ENCODE data around the gene PMF1. TPM values are rescaled to one million over a fixed set of nuclear protein-coding genes. Genes with fewer than 3 reads are reported as not detected.
"Not testable (repeated sequence)": the region's sequence is repeated elsewhere in the genome, so short reads cannot be mapped to it uniquely, and the experiment has no call there.

Gene PMF1
- total RNA-seq, 8 experiments from 2014 or later = 19.8 to 131 (median 46.3) TPM

- H3K4me3 ChIP-seq; H3K27ac ChIP-seq; in situ Hi-C loops (cut with MboI; ENCODE audit: low pct_unique_long_range_greater_than_20kb in 2 of 9, low sequenced_read_pairs in 9 of 9, unreplicated experiment in 9 of 9); H3K4me1 ChIP-seq (replicated peaks in 1 of 2); ATAC-seq (replicated peaks in 6 of 8): not testable (repeated sequence)
- WGBS, 10 experiments = 83 to 100% (median 96%) methylated on average over 1 to 2 of the region's 2 CpGs; no CpG with 5 or more reads in 2 of the 10 experiments
These were observed 26.2 kb upstream of the PMF1 start for GRCh38 chr1:156186347-156187177.

- peaks cover 9 to 12% of the 10 kb centered on the region in 2 donors for H3K4me1 ChIP-seq (replicated peaks in 1 of 2)
- WGBS, 10 experiments = 71 to 100% (median 89%) methylated on average over 1 to 4 of the region's 4 CpGs; no CpG with 5 or more reads in 2 of the 10 experiments
- H3K4me3 ChIP-seq; in situ Hi-C loops (cut with MboI; ENCODE audit: low pct_unique_long_range_greater_than_20kb in 2 of 9, low sequenced_read_pairs in 9 of 9, unreplicated experiment in 9 of 9); ATAC-seq (replicated peaks in 6 of 8); H3K27ac ChIP-seq: not testable (repeated sequence)
These were observed 22.5 kb upstream of the PMF1 start for GRCh38 chr1:156190265-156190664.

- in situ Hi-C loops (cut with MboI; ENCODE audit: low pct_unique_long_range_greater_than_20kb in 2 of 9, low sequenced_read_pairs in 9 of 9, unreplicated experiment in 9 of 9) = no loop called here
- Histone ChIP-seq H3K27ac (no peak overlapping the region), H3K4me3 (no peak overlapping the region), H3K4me1 (replicated peaks in 1 of 2) (peaks cover 9 to 15% of the 10 kb centered on the region in 2 donors)
- WGBS, 10 experiments = 67 to 98% (median 91%) methylated on average over 2 to 4 of the region's 4 CpGs
- no peak for ATAC-seq (replicated peaks in 6 of 8)
These were observed 21.4 kb upstream of the PMF1 start for GRCh38 chr1:156191292-156191964.

- no peak for ATAC-seq (replicated peaks in 6 of 8)
- Histone ChIP-seq H3K27ac (peak overlapping the region in 1 of 2 donors; percentile 73), H3K4me1 (replicated peaks in 1 of 2) (peaks cover 9 to 15% of the 10 kb centered on the region in 2 donors), H3K4me3 (peak overlapping the region in 2 of 5 donors; percentile 19 to 25)
- WGBS, 10 experiments = 40 to 100% (median 94%) methylated on average over 2 to 7 of the region's 7 CpGs; no CpG with 5 or more reads in 2 of the 10 experiments
- in situ Hi-C loops (cut with MboI; ENCODE audit: low pct_unique_long_range_greater_than_20kb in 2 of 9, low sequenced_read_pairs in 9 of 9, unreplicated experiment in 9 of 9) = no loop called here
These were observed 19.7 kb upstream of the PMF1 start for GRCh38 chr1:156193208-156193487.

GRCh38 chr1:156193488-156194299 lies 19.1 kb upstream of the PMF1 start, which contains the start of gene SLC25A44:
TSS of gene SLC25A44 (plus strand) at chr1:156194104. CDS start at chr1:156199848, 5,744 bp downstream.
- peak; percentile 90 to 98 (median 97) for ATAC-seq (replicated peaks in 6 of 8)
- Histone ChIP-seq H3K27ac (peak within 1 kb of the TSS; percentile 73 to 81), H3K4me3 (peak within 1 kb of the TSS; percentile 66 to 94 (median 74)), H3K4me1 (replicated peaks in 1 of 2) (peaks cover 9 to 15% of the 10 kb centered on the region in 2 donors)
- in situ Hi-C loops (cut with MboI; ENCODE audit: low pct_unique_long_range_greater_than_20kb in 2 of 9, low sequenced_read_pairs in 9 of 9, unreplicated experiment in 9 of 9) = no loop called here
- WGBS, 10 experiments = 0 to 76% (median 10%) methylated on average over 7 to 31 of the region's 59 CpGs

- ATAC-seq (replicated peaks in 6 of 8) = peak; percentile 23 to 43 (median 30)
- Histone ChIP-seq H3K4me3 (peak overlapping the region; percentile 66 to 94 (median 74)), H3K4me1 (replicated peaks in 1 of 2) (peaks cover 9 to 15% of the 10 kb centered on the region in 2 donors), H3K27ac (peak overlapping the region; percentile 73 to 81)
- WGBS, 10 experiments = 0 to 33% (median 15%) methylated on average over 2 to 11 of the region's 14 CpGs; no CpG with 5 or more reads in 3 of the 10 experiments
- in situ Hi-C loops (cut with MboI; ENCODE audit: low pct_unique_long_range_greater_than_20kb in 2 of 9, low sequenced_read_pairs in 9 of 9, unreplicated experiment in 9 of 9) = no loop called here
These were observed 18.5 kb upstream of the PMF1 start for GRCh38 chr1:156194300-156194652.

- no peak overlapping the region for H3K4me3 ChIP-seq
- no peak overlapping the region for H3K27ac ChIP-seq
- in situ Hi-C loops (cut with MboI; ENCODE audit: low pct_unique_long_range_greater_than_20kb in 2 of 9, low sequenced_read_pairs in 9 of 9, unreplicated experiment in 9 of 9) = no loop called here
- H3K4me1 ChIP-seq (replicated peaks in 1 of 2) = peaks cover 9 to 15% of the 10 kb centered on the region in 2 donors
- WGBS, 10 experiments = 69 to 100% (median 79%) methylated on average over 1 to 4 of the region's 4 CpGs; no CpG with 5 or more reads in 1 of the 10 experiments
- ATAC-seq (replicated peaks in 6 of 8) = no peak
These were observed 17.0 kb upstream of the PMF1 start for GRCh38 chr1:156195853-156196252.

GRCh38 chr1:156196445-156196844 lies 16.4 kb upstream of the PMF1 start:
- 20 to 100% (median 64%) methylated on average over 1 to 2 of the region's 2 CpGs; no CpG with 5 or more reads in 4 of the 10 experiments for WGBS, 10 experiments
- in situ Hi-C loops (cut with MboI; ENCODE audit: low pct_unique_long_range_greater_than_20kb in 2 of 9, low sequenced_read_pairs in 9 of 9, unreplicated experiment in 9 of 9) = no loop called here
- H3K4me3 ChIP-seq = no peak overlapping the region
- no peak for ATAC-seq (replicated peaks in 6 of 8)
- H3K27ac ChIP-seq = no peak overlapping the region
- H3K4me1 ChIP-seq (replicated peaks in 1 of 2) = peaks cover 9 to 15% of the 10 kb centered on the region in 2 donors

GRCh38 chr1:156198831-156199349 lies 13.9 kb upstream of the PMF1 start:
- Histone ChIP-seq H3K4me1 (replicated peaks in 1 of 2) (peaks cover 6 to 10% of the 10 kb centered on the region in 2 donors), H3K27ac (no peak overlapping the region), H3K4me3 (no peak overlapping the region)
- 60 to 100% (median 83%) methylated on average over 1 to 3 of the region's 5 CpGs; no CpG with 5 or more reads in 1 of the 10 experiments for WGBS, 10 experiments
- in situ Hi-C loops (cut with MboI; ENCODE audit: low pct_unique_long_range_greater_than_20kb in 2 of 9, low sequenced_read_pairs in 9 of 9, unreplicated experiment in 9 of 9) = no loop called here
- no peak for ATAC-seq (replicated peaks in 6 of 8)

GRCh38 chr1:156200044-156200443 lies 12.8 kb upstream of the PMF1 start:
- Histone ChIP-seq H3K4me1 (replicated peaks in 1 of 2) (peaks cover 2 to 5% of the 10 kb centered on the region in 2 donors), H3K4me3 (no peak overlapping the region), H3K27ac (no peak overlapping the region)
- peak in 5 of 8 experiments; percentile 15 to 68 (median 34) for ATAC-seq (replicated peaks in 6 of 8)
- 79 to 100% (median 92%) methylated on average over 2 to 8 of the region's 8 CpGs; no CpG with 5 or more reads in 5 of the 10 experiments for WGBS, 10 experiments
- in situ Hi-C loops (cut with MboI; ENCODE audit: low pct_unique_long_range_greater_than_20kb in 2 of 9, low sequenced_read_pairs in 9 of 9, unreplicated experiment in 9 of 9) = loop anchor here in 2 of 9 experiments (25.0 kb wide), 1 partner anchor 113 kb away; the partner anchor contains the start of gene MEX3A (in 2 of the 2)

- H3K4me1 ChIP-seq (replicated peaks in 1 of 2) = no peaks in the 10 kb centered on the region
- in situ Hi-C loops (cut with MboI; ENCODE audit: low pct_unique_long_range_greater_than_20kb in 2 of 9, low sequenced_read_pairs in 9 of 9, unreplicated experiment in 9 of 9) = loop anchor here in 2 of 9 experiments (25.0 kb wide), 1 partner anchor 116 kb away; the partner anchor contains the start of gene MEX3A (in 2 of the 2)
- H3K4me3 ChIP-seq = no peak overlapping the region
- no peak for ATAC-seq (replicated peaks in 6 of 8)
- no peak overlapping the region for H3K27ac ChIP-seq
These were observed 9.5 kb upstream of the PMF1 start for GRCh38 chr1:156203331-156203730.

- Histone ChIP-seq H3K27ac (no peak overlapping the region), H3K4me3 (no peak overlapping the region), H3K4me1 (replicated peaks in 1 of 2) (no peaks in the 10 kb centered on the region)
- in situ Hi-C loops (cut with MboI; ENCODE audit: low pct_unique_long_range_greater_than_20kb in 2 of 9, low sequenced_read_pairs in 9 of 9, unreplicated experiment in 9 of 9) = loop anchor here in 2 of 9 experiments (25.0 kb wide), 1 partner anchor 117 kb away; the partner anchor contains the start of gene MEX3A (in 2 of the 2)
- no peak for ATAC-seq (replicated peaks in 6 of 8)
- WGBS, 10 experiments = 94 to 100% (median 100%) methylated on average over 1 to 2 of the region's 3 CpGs; no CpG with 5 or more reads in 5 of the 10 experiments
These were observed 8.1 kb upstream of the PMF1 start for GRCh38 chr1:156204686-156205085.

Measured in motor neuron (in vitro differentiated cells).